ENCODE data around the gene SLC25A21. TPM values are rescaled to one million over a fixed set of nuclear protein-coding genes. Genes with fewer than 3 reads are reported as not detected.

The SLC25A21 gene
- total RNA-seq, 1 donor from 2014 or later = 0.56 TPM

- DNase-seq (ENCODE audit: extremely low spot score, unreplicated experiment) = no peak
- Mint-ChIP-seq H3K4me3 (ENCODE audit: unreplicated experiment) (no peak overlapping the region), H3K4me1 (ENCODE audit: unreplicated experiment) (peaks cover 65% of the 10 kb centered on the region), H3K27ac (ENCODE audit: unreplicated experiment) (no peak overlapping the region), H3K27me3 (ENCODE audit: unreplicated experiment) (no peaks in the 10 kb centered on the region), H3K9me3 (ENCODE audit: unreplicated experiment) (no peaks in the 10 kb centered on the region), H3K36me3 (ENCODE audit: unreplicated experiment) (peaks cover 1% of the 10 kb centered on the region)
- TF ChIP-seq CTCF (IDR thresholded peaks at IDR 0.05) = no peak
These were observed 53.6 kb downstream of the SLC25A21 start for GRCh38 chr14:37118673-37119366.

GRCh38 chr14:37116933-37117849 is 55.2 kb downstream of the SLC25A21 start:
- peaks cover 1% of the 10 kb centered on the region for H3K9me3 Mint-ChIP-seq (ENCODE audit: unreplicated experiment)
- DNase-seq (ENCODE audit: extremely low spot score, unreplicated experiment) = no peak
- TF ChIP-seq CTCF (IDR thresholded peaks at IDR 0.05) = peak; percentile 84
- H3K36me3 Mint-ChIP-seq (ENCODE audit: unreplicated experiment) = peaks cover 1% of the 10 kb centered on the region
- H3K27me3 Mint-ChIP-seq (ENCODE audit: unreplicated experiment) = no peaks in the 10 kb centered on the region
- H3K27ac Mint-ChIP-seq (ENCODE audit: unreplicated experiment) = peak overlapping the region; percentile 84
- H3K4me3 Mint-ChIP-seq (ENCODE audit: unreplicated experiment) = peak overlapping the region; percentile 51
- H3K4me1 Mint-ChIP-seq (ENCODE audit: unreplicated experiment) = peaks cover 54% of the 10 kb centered on the region

GRCh38 chr14:37115406-37115805 is 57.0 kb downstream of the SLC25A21 start:
- no peak for DNase-seq (ENCODE audit: extremely low spot score, unreplicated experiment)
- H3K9me3 Mint-ChIP-seq (ENCODE audit: unreplicated experiment) = peaks cover 4% of the 10 kb centered on the region
- no peaks in the 10 kb centered on the region for H3K36me3 Mint-ChIP-seq (ENCODE audit: unreplicated experiment)
- H3K27me3 Mint-ChIP-seq (ENCODE audit: unreplicated experiment) = no peaks in the 10 kb centered on the region
- no peak for TF ChIP-seq CTCF (IDR thresholded peaks at IDR 0.05)
- peaks cover 41% of the 10 kb centered on the region for H3K4me1 Mint-ChIP-seq (ENCODE audit: unreplicated experiment)
- H3K27ac Mint-ChIP-seq (ENCODE audit: unreplicated experiment) = peak overlapping the region; percentile 19
- H3K4me3 Mint-ChIP-seq (ENCODE audit: unreplicated experiment) = no peak overlapping the region

- TF ChIP-seq CTCF (IDR thresholded peaks at IDR 0.05) = no peak
- H3K27me3 Mint-ChIP-seq (ENCODE audit: unreplicated experiment) = no peaks in the 10 kb centered on the region
These were observed 57.8 kb downstream of the SLC25A21 start for GRCh38 chr14:37114559-37114958.

GRCh38 chr14:37114002-37114401 is 58.4 kb downstream of the SLC25A21 start:
- H3K27me3 Mint-ChIP-seq (ENCODE audit: unreplicated experiment) = no peaks in the 10 kb centered on the region
- TF ChIP-seq CTCF (IDR thresholded peaks at IDR 0.05) = no peak
- no peak overlapping the region for H3K4me3 Mint-ChIP-seq (ENCODE audit: unreplicated experiment)
- H3K4me1 Mint-ChIP-seq (ENCODE audit: unreplicated experiment) = peaks cover 41% of the 10 kb centered on the region
- H3K27ac Mint-ChIP-seq (ENCODE audit: unreplicated experiment) = no peak overlapping the region
- no peaks in the 10 kb centered on the region for H3K36me3 Mint-ChIP-seq (ENCODE audit: unreplicated experiment)
- no peak for DNase-seq (ENCODE audit: extremely low spot score, unreplicated experiment)
- H3K9me3 Mint-ChIP-seq (ENCODE audit: unreplicated experiment) = peaks cover 4% of the 10 kb centered on the region

More at GRCh38 chr14:37114559-37114958, 57.8 kb downstream of the SLC25A21 start:
- peaks cover 4% of the 10 kb centered on the region for H3K9me3 Mint-ChIP-seq (ENCODE audit: unreplicated experiment)
- H3K4me1 Mint-ChIP-seq (ENCODE audit: unreplicated experiment) = peaks cover 41% of the 10 kb centered on the region
- no peak for DNase-seq (ENCODE audit: extremely low spot score, unreplicated experiment)
- no peaks in the 10 kb centered on the region for H3K36me3 Mint-ChIP-seq (ENCODE audit: unreplicated experiment)
- H3K4me3 Mint-ChIP-seq (ENCODE audit: unreplicated experiment) = no peak overlapping the region
- no peak overlapping the region for H3K27ac Mint-ChIP-seq (ENCODE audit: unreplicated experiment)
